Ammon's horn (tissue), 1 donor: Measurements from ENCODE around the gene CIRBP.
"Not testable (repeated sequence)": the region's sequence is repeated elsewhere in the genome, so short reads cannot be mapped to it uniquely, and the experiment has no call there.

Experiments used
- DNase-seq: peaks from one replicate; pipeline ENCODE4 v3.0.0-alpha.2; 2016; ENCODE audit warnings: low spot score

Gene CIRBP

DNA sequence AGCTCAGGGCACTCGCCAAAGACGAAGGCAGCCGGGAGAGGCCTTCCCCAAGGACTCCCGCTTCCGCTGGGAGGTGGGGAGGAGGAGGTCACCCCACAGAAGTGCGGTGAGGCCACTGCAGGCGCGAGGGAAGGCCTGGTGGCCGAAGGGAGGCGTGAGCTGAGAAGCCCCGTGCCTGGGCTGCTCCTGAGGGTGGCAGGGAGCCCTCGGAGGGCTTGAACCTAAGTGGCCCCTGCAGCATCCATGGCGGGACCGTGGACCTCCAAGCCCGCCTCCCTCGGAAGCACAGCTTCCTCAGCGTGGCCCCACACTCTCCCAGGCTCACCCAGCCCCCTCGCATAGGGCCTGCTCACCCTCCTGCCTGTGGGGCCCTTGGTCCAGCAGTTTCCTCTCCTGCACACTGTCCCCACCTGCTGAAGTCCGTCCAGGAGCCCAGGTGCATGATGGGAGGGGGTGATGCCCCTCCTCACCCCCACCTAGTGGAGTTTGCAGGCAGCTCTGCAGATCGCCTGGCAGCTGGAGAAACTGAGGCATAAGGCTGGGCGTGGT lies 42.5 kb downstream of the CIRBP start:
- DNase-seq, result no peak

DNA sequence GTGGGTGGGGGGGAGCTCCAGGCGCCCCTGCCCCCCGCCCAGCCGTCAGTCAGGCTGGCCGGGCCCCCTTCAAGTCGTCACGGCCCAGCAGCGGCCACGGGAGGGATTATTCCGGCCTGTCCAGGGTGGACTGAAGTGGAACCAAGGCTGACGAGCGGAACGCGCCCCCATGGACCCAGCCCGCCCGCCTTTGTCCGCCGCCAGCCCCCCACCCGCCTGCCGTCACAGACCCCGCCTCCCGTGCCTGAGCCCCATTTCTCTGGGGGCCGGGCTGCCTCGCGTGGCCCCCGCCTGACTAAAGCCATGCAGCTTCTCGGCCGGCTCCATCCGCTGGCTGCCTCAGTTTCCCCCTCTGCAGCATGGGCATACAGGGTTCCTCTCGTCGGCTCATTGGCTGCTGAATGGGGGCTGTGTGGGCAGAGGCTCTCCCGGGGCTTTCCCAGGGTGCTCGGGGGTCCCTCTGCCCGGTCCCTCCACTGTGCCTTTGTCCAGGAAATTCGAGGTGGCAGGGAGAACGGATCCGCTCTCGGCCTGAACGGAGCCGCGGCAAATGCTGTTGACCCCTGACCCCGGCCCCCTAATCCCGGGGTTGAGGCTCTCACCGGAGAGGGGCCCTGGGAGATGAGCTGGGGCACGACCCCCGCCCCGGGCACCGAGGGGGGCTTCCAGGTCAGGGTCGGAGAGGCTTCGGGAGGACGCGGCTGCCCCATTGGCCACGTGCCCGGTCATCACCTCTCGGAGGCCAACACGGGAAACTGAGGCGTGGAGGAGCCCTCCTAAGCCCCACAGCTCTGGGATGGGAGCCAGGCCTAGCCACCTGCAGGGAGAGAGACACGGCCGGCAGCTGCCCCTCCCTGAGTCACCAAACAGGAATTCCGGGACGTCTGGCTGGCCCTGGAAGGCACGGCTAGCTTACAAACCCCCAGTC lies 43.9 kb downstream of the CIRBP start:
- DNase-seq, result no peak

DNA sequence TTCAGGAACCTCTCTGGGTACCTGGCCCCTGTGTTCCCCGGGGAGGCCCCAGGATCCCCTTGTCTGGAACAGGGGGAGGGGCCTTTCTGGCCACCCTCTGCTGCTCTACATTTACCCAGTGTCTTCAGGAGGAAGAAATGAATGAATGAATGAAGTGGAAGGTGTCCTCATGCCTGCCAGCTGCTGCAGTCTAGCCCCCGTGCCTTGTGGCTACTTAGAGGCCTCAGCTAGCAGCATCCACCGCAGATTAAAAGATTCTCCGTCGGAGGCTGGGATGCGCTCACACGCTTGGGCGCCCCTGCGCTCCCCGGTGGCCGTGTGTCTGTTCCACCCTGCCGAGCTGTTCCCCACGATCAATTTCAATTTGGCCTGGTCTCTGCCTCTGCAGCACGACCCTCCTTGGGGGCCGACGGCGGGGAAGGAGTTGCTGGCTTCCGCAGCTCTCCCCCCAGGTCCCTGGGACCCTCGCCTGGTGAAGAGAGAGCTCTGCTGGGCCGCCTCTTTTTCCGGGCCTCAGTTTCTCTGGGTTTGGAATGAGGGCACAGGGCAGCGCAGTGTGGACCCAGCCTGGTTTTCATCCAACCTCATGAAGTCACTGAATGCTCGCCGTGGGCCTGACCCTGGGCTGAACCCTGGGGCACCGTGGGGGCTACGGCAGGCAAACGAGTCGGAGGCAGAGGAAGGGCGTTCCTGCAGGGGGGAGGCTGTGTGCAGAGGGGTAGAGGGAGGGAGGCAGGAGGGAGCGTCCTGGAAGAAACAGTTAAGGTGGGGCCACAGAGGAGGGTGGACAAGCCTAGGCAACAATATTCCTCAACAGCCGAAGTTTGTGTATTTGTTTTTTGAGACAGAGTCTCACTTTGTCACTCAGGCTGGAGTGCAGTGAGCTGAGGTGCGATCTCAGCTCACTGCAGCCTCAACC lies 44.8 kb downstream of the CIRBP start:
- DNase-seq, result no peak

DNA sequence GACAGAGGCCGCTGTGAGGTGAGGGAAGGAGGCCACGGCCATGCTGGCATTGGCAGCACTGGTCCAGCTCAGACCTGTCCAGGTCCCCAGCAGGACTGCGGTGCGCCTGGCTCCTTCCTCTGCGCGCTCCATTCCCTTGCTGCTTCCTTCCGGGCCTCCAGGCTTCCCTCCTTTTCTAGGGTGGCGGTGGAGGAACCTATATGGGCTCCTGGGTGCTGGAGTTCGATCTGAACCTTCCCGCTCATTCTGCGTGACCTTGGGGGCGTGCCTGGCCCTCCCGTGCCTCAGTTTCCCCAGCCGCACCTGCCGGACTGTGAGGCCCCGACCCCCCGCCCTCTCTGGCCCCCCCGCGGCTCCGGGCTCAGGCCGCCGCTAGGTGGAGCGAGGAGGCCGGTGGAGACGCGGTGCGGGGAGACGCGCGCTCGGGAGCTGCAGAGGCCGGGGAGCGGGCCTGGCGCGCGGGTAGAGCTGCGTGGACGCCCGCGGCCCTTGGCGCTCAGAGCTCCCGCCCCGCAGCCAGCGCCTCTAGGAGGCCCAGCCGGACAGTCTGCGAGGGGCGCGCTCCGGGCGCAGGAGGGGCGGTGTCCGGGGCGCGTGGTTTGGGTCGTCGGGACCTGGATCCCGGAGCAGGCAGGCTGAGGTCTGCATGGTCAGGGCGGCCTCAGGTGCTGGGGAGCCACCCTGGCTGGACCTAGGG lies 46.5 kb downstream of the CIRBP start:
- peak; percentile 64 for DNase-seq

DNA sequence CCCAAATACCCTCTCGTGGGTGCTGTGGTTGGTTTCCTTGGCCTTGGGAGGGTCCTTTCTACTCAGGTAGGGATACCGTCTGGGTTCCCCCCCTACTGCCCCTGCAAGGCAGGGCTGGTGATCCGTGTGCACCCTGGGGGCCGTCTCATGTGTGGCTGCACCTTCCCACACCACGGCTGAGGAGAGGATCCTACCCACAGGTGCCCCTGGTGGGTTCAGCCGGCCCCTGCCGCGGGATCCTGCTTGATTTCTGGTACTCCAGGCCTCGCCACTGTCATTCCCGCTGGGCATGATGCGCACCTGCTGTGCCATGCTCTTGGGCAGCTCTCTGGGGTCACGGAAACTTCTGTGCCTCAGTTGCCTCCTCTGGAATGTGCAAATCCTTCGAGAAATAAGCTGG lies 47.3 kb downstream of the CIRBP start:
- no peak for DNase-seq

DNA sequence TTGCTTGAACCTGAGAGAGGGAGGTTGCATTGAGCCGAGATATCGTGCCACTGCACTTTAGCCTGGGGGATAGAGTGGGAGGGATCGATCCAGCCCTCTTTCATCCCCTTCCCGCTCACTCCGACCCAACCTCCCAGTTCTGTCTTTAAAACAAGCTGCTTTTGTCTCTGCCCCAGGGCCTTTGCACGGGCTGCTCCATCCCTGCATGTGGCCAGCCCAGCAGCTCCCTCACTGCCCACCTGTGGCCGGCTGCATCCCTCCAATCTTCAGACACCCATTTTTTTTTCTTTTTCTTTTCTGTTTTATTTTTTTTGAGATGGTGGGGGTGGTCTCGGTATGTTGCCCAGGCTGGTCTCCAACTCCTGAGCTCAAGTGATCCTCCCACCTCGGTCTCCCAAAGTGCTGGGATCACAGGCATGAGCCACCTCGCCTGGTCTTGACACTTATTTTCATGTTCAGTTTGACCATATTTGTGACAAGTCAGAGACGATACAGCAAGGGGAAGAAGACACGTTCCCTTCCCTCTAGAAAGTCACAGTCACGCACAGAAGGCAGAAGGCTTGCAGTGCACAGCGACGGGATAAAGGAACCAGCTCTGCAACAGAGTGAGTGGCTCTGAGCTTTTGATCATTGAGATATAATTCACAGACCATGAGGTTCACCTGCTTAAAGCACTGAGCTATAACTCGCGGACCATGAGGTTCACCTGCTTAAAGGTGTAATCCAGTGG lies 48.3 kb downstream of the CIRBP start:
- DNase-seq, result no peak

DNA sequence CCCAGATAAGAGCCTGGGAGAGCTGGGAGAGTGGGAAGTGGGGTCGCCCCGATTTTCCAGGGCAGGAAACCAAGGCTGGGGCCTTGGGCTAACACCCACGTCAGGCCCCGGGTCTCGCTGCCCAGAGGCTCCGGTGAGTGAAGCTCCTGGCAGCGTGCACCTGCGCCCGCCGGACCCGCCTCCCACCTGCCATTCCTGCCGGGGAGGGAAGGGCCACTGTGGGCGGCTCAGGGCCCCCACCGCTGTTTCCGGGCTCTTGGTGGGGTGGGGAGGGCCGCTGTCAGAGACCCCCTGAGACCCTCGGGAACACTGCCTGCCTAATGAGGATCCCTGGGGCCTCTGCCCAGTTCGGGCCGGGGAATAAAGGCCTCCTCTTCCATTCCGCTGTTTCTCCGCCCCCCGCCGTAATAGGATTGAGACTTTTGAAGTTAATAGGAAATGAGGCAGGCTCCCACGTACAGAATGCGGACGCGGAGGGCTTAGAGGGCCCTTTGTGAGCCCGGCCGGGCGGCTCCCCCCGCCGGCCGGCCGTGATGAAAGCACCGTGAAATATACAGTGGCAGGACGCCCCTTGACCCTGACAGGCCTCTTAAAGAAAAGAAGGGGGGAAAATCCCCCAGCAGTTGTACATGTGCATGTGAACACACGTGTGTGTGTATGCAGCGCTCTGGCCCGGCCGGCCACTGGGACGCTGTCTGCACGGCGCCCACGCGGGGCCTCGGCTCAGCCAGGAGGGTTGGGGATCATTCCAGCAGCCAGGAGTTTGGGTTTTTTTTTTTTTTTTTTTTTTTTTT lies 49.7 kb downstream of the CIRBP start:
- DNase-seq, result no peak

DNA sequence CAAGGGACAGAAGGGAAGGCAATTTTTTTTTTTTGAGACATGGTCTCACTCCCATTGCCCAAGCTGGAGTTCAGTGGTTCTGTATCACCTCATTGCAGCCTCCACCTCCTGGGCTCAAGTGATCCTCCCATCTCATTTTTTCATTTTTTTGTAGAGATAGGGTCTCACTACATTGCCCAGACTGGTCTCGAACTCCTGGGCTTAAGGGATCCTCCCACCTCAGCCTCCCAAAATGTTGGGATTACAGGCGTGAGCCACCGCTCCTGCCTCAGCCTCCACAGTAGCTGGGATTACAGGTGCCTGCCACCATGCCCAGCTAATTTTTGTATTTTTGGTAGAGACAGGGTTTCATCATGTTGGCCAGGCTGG lies 51.1 kb downstream of the CIRBP start:
- DNase-seq, result not testable (repeated sequence)

DNA sequence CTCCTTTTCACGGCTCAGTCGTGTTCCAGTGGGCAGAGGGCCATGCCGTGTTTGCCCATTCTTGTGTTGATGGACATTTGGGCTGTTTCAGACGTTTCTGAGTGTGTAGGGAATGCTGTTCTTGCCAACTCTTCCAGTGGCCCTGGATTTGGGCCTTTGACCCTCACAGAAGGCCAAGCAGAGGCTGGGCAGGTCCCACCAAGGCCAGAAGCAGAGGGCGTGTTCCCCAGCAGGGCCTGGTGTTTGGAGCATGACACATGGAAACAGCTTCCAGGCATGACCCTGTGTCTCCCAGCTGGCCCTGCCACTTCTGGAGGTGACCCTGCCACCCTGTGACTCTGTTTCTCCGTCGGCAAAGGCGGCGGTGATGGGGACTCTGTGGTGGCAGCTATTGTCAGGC lies 52.4 kb downstream of the CIRBP start:
- DNase-seq, result no peak

DNA sequence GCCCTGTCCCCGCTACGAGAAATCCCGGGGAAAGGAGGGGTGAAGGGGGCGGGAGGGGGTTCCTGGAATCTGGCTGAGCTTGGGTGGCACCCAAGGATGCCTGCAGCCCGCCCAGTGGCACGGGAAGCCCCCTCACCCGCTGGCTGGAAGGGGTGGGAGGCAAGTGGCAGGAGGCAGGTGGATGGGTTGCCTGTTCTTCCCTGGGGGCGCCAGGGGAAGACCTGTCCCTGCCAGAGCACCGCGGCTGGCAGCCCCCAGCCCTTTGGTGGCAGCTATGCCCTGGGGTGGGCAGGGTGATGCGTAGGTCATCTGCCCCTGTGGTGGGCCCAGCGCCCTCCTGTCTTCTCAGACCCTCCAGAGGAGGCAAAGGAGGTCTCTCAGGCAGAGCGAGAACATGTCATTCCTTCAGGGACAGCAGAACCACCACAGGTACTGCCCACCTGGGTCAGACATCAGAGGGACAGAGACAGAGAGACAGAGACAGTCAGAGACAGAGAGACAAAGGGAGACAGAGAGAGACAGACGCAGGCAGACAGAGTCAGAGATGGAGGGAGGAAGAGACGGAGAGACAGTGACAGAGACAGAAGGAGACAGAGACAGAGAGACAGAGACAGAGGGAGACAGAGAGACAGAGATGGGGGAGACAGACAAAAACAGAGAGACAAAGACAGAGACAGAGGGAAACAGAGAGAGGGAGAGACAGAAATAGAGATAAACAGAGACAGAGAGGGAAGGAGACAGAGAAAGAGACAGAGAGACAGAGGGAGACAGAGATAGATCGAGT lies 53.3 kb downstream of the CIRBP start:
- no peak for DNase-seq

DNA sequence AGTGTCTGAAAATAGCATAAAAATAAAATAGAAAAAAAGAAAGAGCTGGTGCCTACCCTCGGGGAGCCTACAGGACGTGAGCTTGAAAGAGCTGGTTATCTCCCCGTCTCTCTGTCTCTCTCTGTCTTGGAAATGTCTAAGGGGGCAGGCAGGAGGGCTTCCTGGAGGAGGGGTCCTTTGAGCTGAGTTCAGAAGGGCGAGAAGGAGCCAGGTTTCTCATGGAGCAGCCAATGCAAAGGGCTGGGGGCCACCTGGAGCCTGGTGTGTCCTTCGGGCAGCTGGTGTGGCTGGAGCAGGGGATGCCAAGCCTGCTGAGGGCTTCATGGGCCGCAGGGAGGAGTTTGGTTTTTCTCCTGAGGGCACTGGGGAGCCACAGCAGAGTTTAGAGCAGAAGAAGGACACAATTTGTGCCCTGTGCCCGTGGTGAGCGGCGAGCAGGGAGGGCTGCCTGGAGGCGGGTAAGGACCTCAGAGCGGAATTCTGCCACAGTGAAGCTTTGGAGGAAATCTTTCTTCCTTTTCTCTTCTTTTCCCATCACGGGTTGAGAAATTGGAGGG lies 55.2 kb downstream of the CIRBP start:
- no peak for DNase-seq
